ENCODE data around the gene PHYHIPL. TPM values are rescaled to one million over a fixed set of nuclear protein-coding genes. Genes with fewer than 3 reads are reported as not detected.
"Not testable (repeated sequence)": the region's sequence is repeated elsewhere in the genome, so short reads cannot be mapped to it uniquely, and the experiment has no call there.

Gene PHYHIPL
- total RNA-seq, 1 donor from 2014 or later: 0.11 TPM

- Histone ChIP-seq H3K4me3 (no peak overlapping the region), H3K36me3 (no peaks in the 10 kb centered on the region), H3K27ac (replicated peaks) (no peak overlapping the region), H3K9me3 (replicated peaks) (no peaks in the 10 kb centered on the region), H3K27me3 (ENCODE audit: low read depth) (no peaks in the 10 kb centered on the region), H3K4me1 (no peaks in the 10 kb centered on the region)
- no peak for DNase-seq
- no peak for TF ChIP-seq CTCF (IDR thresholded peaks at IDR 0.05; ENCODE audit: borderline replicate concordance)
- intact Hi-C loops (cut with micrococcal nuclease): no loop called here
These were observed 39.9 kb downstream of the PHYHIPL start for GRCh38 chr10:59216178-59216869.

GRCh38 chr10:59222788-59223187 lies 46.3 kb downstream of the PHYHIPL start:
- Histone ChIP-seq H3K4me3 (no peak overlapping the region), H3K27me3 (ENCODE audit: low read depth) (no peaks in the 10 kb centered on the region), H3K4me1 (no peaks in the 10 kb centered on the region), H3K9me3 (replicated peaks) (no peaks in the 10 kb centered on the region), H3K36me3 (no peaks in the 10 kb centered on the region), H3K27ac (replicated peaks) (no peak overlapping the region)
- no peak for TF ChIP-seq CTCF (IDR thresholded peaks at IDR 0.05; ENCODE audit: borderline replicate concordance)
- no peak for DNase-seq
- intact Hi-C loops (cut with micrococcal nuclease): loop anchor here (10.0 kb wide), 1 partner anchor 438 kb away; no protein-coding TSS in a partner anchor

- H3K4me3 ChIP-seq; H3K9me3 ChIP-seq (replicated peaks); H3K4me1 ChIP-seq; H3K36me3 ChIP-seq; DNase-seq; H3K27me3 ChIP-seq (ENCODE audit: low read depth); H3K27ac ChIP-seq (replicated peaks): not testable (repeated sequence)
- intact Hi-C loops (cut with micrococcal nuclease): loop anchor here (10.0 kb wide), 1 partner anchor 439 kb away; no protein-coding TSS in a partner anchor
These were observed 47.2 kb downstream of the PHYHIPL start for GRCh38 chr10:59223597-59223996.

GRCh38 chr10:59225211-59225610 lies 48.8 kb downstream of the PHYHIPL start:
- H3K9me3 ChIP-seq (replicated peaks): no peaks in the 10 kb centered on the region
- no peaks in the 10 kb centered on the region for H3K27me3 ChIP-seq (ENCODE audit: low read depth)
- TF ChIP-seq CTCF (IDR thresholded peaks at IDR 0.05; ENCODE audit: borderline replicate concordance): no peak
- no peaks in the 10 kb centered on the region for H3K4me1 ChIP-seq
- no peaks in the 10 kb centered on the region for H3K36me3 ChIP-seq
- H3K27ac ChIP-seq (replicated peaks): no peak overlapping the region
- no peak overlapping the region for H3K4me3 ChIP-seq
- DNase-seq: no peak
- intact Hi-C loops (cut with micrococcal nuclease): loop anchor here (10.0 kb wide), 1 partner anchor 440 kb away; no protein-coding TSS in a partner anchor

- no peak for DNase-seq
- no peak for TF ChIP-seq CTCF (IDR thresholded peaks at IDR 0.05; ENCODE audit: borderline replicate concordance)
- no peak overlapping the region for H3K4me3 ChIP-seq
- H3K9me3 ChIP-seq (replicated peaks): no peaks in the 10 kb centered on the region
- H3K27me3 ChIP-seq (ENCODE audit: low read depth): no peaks in the 10 kb centered on the region
- intact Hi-C loops (cut with micrococcal nuclease): loop anchor here (10.0 kb wide), 1 partner anchor 442 kb away; no protein-coding TSS in a partner anchor
- no peaks in the 10 kb centered on the region for H3K4me1 ChIP-seq
- H3K36me3 ChIP-seq: no peaks in the 10 kb centered on the region
- H3K27ac ChIP-seq (replicated peaks): no peak overlapping the region
These were observed 50.8 kb downstream of the PHYHIPL start for GRCh38 chr10:59227136-59227673.

GRCh38 chr10:59229441-59229840 lies 53.0 kb downstream of the PHYHIPL start:
- intact Hi-C loops (cut with micrococcal nuclease): loop anchor here (10.0 kb wide), 1 partner anchor 445 kb away; no protein-coding TSS in a partner anchor
- no peaks in the 10 kb centered on the region for H3K36me3 ChIP-seq
- TF ChIP-seq CTCF (IDR thresholded peaks at IDR 0.05; ENCODE audit: borderline replicate concordance): no peak
- DNase-seq: no peak
- no peaks in the 10 kb centered on the region for H3K27me3 ChIP-seq (ENCODE audit: low read depth)
- no peaks in the 10 kb centered on the region for H3K4me1 ChIP-seq
- no peaks in the 10 kb centered on the region for H3K9me3 ChIP-seq (replicated peaks)
- no peak overlapping the region for H3K27ac ChIP-seq (replicated peaks)
- no peak overlapping the region for H3K4me3 ChIP-seq

All from left ventricle myocardium inferior (tissue), 1 donor.